Glutamatergic neuron (in vitro differentiated cells): ENCODE results near the gene ARL6IP6. TPM values are rescaled to one million over a fixed set of nuclear protein-coding genes. Genes with fewer than 3 reads are reported as not detected.

Source experiments
- DNase-seq: peaks from one replicate; pipeline ENCODE4 v3.0.0; 2022
- H3K27ac Mint-ChIP-seq: one replicate; pipeline ENCODE4 v1.8.0; 2020; ENCODE audit warnings: mild to moderate bottlenecking, mixed read lengths, inconsistent platforms; ENCODE audit not compliant: unreplicated experiment
- H3K27me3 Mint-ChIP-seq: one replicate; pipeline ENCODE4 v1.8.0; 2020; ENCODE audit warnings: mild to moderate bottlenecking, moderate library complexity, mixed read lengths, inconsistent platforms; ENCODE audit not compliant: unreplicated experiment
- H3K36me3 Mint-ChIP-seq: one replicate; pipeline ENCODE4 v1.8.0; 2020; ENCODE audit warnings: mild to moderate bottlenecking, mixed read lengths, inconsistent platforms; ENCODE audit not compliant: unreplicated experiment
- H3K4me1 Mint-ChIP-seq: one replicate; pipeline ENCODE4 v1.8.0; 2020; ENCODE audit warnings: mild to moderate bottlenecking, low read depth, mixed read lengths, inconsistent platforms; ENCODE audit not compliant: unreplicated experiment
- H3K4me3 Mint-ChIP-seq: one replicate; pipeline ENCODE4 v1.8.0; 2020; ENCODE audit warnings: mild to moderate bottlenecking, mixed read lengths, inconsistent platforms; ENCODE audit not compliant: unreplicated experiment
- H3K9me3 Mint-ChIP-seq: one replicate; pipeline ENCODE4 v1.8.0; 2020; ENCODE audit warnings: mild to moderate bottlenecking, moderate library complexity, mixed read lengths, inconsistent platforms; ENCODE audit not compliant: unreplicated experiment
- CTCF ChIP-seq: fragments of 200-600 bp; sonication (generic); IDR thresholded peaks from one replicate; pipeline ENCODE4 v1.5.0; 2021; ENCODE audit not compliant: partially characterized antibody, unreplicated experiment
- total RNA-seq: library from RNA; stranded (reverse); fragmentation: NEBNext Ultra II Directional; extraction: Animal tissue kit (Norgen Biotek cat#: 25700); gene quantifications from one replicate; pipeline ENCODE4 v1.2.1, GENCODE V29; 2021; ENCODE audit not compliant: unreplicated experiment

Gene ARL6IP6
- total RNA-seq, 1 donor from 2014 or later, result 26.4 TPM

- Mint-ChIP-seq H3K4me3 (no peak overlapping the region), H3K27me3 (no peaks in the 10 kb centered on the region), H3K9me3 (no peaks in the 10 kb centered on the region), H3K36me3 (peaks cover 5% of the 10 kb centered on the region), H3K27ac (no peak overlapping the region), H3K4me1 (no peaks in the 10 kb centered on the region)
- TF ChIP-seq CTCF, result no peak
- DNase-seq, result no peak
Observed at GRCh38 chr2:152696476-152696875, 21.9 kb upstream of the ARL6IP6 start.

GRCh38 chr2:152701198-152701597, 17.2 kb upstream of the ARL6IP6 start:
- H3K4me3 Mint-ChIP-seq, result no peak overlapping the region
- TF ChIP-seq CTCF, result no peak
- H3K27ac Mint-ChIP-seq, result peak overlapping the region; percentile 49

GRCh38 chr2:152706477-152707021, 11.9 kb upstream of the ARL6IP6 start:
- Mint-ChIP-seq H3K36me3 (peaks cover 15% of the 10 kb centered on the region), H3K4me1 (no peaks in the 10 kb centered on the region), H3K9me3 (peaks cover 5% of the 10 kb centered on the region), H3K27ac (no peak overlapping the region), H3K4me3 (no peak overlapping the region), H3K27me3 (no peaks in the 10 kb centered on the region)
- no peak for DNase-seq
- no peak for TF ChIP-seq CTCF

More at GRCh38 chr2:152701198-152701597, 17.2 kb upstream of the ARL6IP6 start:
- no peaks in the 10 kb centered on the region for H3K27me3 Mint-ChIP-seq
- H3K9me3 Mint-ChIP-seq, result peaks cover 2% of the 10 kb centered on the region
- DNase-seq, result no peak
- peaks cover 13% of the 10 kb centered on the region for H3K36me3 Mint-ChIP-seq
- no peaks in the 10 kb centered on the region for H3K4me1 Mint-ChIP-seq

GRCh38 chr2:152708742-152709141, 9.7 kb upstream of the ARL6IP6 start:
- H3K27ac Mint-ChIP-seq, result no peak overlapping the region
- H3K36me3 Mint-ChIP-seq, result peaks cover 8% of the 10 kb centered on the region
- H3K4me3 Mint-ChIP-seq, result no peak overlapping the region
- TF ChIP-seq CTCF, result no peak
- no peak for DNase-seq
- no peaks in the 10 kb centered on the region for H3K27me3 Mint-ChIP-seq
- no peaks in the 10 kb centered on the region for H3K4me1 Mint-ChIP-seq
- H3K9me3 Mint-ChIP-seq, result peaks cover 3% of the 10 kb centered on the region

GRCh38 chr2:152710713-152711112, 7.7 kb upstream of the ARL6IP6 start:
- Mint-ChIP-seq H3K36me3 (peaks cover 8% of the 10 kb centered on the region), H3K4me1 (peaks cover 5% of the 10 kb centered on the region), H3K9me3 (peaks cover 3% of the 10 kb centered on the region), H3K27me3 (no peaks in the 10 kb centered on the region), H3K27ac (no peak overlapping the region), H3K4me3 (no peak overlapping the region)
- DNase-seq, result no peak
- no peak for TF ChIP-seq CTCF
